Measurements from ENCODE around the gene TMEM235. TPM values are rescaled to one million over a fixed set of nuclear protein-coding genes. Genes with fewer than 3 reads are reported as not detected.

TMEM235 gene
- total RNA-seq, 3 donors from 2014 or later (not counting 1 experiment from before 2014, with no cell fraction given) = not detected

DNA sequence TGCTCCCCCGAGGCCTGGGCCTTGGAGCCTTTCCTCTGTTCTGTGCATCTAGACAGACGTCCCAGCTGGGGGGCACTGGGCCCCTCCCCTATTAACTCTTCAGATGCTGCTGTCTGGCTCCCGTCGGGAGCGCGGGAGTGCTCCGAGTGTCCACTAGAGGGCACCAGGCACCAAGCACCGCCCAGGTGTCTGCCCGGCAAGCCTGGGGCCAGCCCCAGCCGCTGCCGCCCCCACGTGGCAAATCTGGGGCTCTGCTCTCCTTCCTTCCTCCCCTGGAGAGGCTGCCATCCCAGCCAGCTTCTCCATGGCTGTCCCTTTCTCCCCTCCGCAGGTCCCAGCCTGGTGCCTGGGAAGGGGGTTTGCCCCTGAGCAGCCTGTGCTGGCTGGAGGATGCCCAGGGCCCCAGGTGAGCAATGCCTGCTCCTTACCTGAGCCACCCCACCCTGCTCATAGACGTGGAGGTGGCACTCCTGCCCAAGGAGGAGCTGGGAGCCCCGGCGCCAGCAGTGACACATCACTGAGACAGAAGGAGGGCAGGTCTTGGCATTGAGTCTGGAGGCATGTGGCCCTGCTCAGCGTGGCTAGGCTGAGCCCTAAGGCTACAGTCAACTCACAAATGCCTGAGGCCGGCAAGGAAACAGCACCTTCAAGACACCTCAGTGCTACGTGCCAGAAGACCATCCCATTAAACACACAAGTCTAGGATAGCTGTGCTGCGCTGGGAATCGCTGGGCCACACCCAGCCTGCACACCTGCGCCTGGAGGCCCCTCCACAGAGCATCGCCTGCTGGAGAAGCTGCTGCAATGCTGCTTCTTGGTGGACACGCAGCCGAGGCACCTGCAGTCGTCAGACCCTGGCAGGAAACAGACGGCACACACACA, 19.7 kb downstream of the TMEM235 start:
- 15% methylated on average over 27 of the region's 27 CpGs for WGBS (ENCODE audit: insufficient coverage)
- TF ChIP-seq, protein P1, sequence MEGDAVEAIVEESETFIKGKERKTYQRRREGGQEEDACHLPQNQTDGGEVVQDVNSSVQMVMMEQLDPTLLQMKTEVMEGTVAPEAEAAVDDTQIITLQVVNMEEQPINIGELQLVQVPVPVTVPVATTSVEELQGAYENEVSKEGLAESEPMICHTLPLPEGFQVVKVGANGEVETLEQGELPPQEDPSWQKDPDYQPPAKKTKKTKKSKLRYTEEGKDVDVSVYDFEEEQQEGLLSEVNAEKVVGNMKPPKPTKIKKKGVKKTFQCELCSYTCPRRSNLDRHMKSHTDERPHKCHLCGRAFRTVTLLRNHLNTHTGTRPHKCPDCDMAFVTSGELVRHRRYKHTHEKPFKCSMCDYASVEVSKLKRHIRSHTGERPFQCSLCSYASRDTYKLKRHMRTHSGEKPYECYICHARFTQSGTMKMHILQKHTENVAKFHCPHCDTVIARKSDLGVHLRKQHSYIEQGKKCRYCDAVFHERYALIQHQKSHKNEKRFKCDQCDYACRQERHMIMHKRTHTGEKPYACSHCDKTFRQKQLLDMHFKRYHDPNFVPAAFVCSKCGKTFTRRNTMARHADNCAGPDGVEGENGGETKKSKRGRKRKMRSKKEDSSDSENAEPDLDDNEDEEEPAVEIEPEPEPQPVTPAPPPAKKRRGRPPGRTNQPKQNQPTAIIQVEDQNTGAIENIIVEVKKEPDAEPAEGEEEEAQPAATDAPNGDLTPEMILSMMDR (IDR thresholded peaks at IDR 0.05) = peak; percentile 100
- H3K27me3 ChIP-seq (ENCODE audit: control insufficient read depth, insufficient read depth, low read length) = no peaks in the 10 kb centered on the region
- H3K4me3 Mint-ChIP-seq = peak overlapping the region; percentile 53
- ATAC-seq (peak; percentile 80 to 91 (median 81)), DNase-seq (peak; percentile 77 to 91)
- no peaks in the 10 kb centered on the region for H3K27me3 Mint-ChIP-seq (ENCODE audit: low read depth in 2 of 2)
- peaks cover 43% of the 10 kb centered on the region for H3K4me1 ChIP-seq (ENCODE audit: control insufficient read depth, insufficient read depth, low read length)
- intact Hi-C loops (cut with micrococcal nuclease) = loop anchor here (1.0 kb wide), 2 partner anchors 138 to 166 kb away; no protein-coding TSS in a partner anchor
- no peaks in the 10 kb centered on the region for H3K9me3 Mint-ChIP-seq
- H3K9me3 ChIP-seq (ENCODE audit: control insufficient read depth, insufficient read depth, low read length) = no peaks in the 10 kb centered on the region
- H3K27ac ChIP-seq (ENCODE audit: low read length) = no peak overlapping the region
- H3K4me1 Mint-ChIP-seq = peaks cover 18 to 30% of the 10 kb centered on the region in 2 donors
- H3K36me3 Mint-ChIP-seq = no peaks in the 10 kb centered on the region
- no peak overlapping the region for H3K4me3 ChIP-seq (ENCODE audit: low read length)
- H3K36me3 ChIP-seq (ENCODE audit: control insufficient read depth, insufficient read depth, low read length) = no peaks in the 10 kb centered on the region
- H3K27ac Mint-ChIP-seq = no peak overlapping the region

DNA sequence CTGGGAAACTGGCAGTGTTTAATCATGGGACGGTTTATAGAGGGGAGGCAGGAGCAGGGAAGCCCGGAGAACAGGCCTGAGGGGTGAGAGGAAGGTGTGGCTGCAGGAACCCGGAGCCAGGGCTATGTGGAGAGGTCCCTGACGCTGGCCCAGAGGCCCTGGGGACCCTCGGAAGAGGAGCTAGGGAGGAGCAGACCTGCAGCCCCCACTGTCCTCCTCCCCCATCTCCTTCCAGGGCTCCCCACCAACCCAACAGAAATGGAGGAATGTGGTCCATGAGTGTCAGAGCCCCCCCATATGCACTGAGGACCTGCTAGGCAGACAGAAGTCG, 20.3 kb downstream of the TMEM235 start:
- Mint-ChIP-seq H3K27me3 (ENCODE audit: low read depth in 2 of 2) (no peaks in the 10 kb centered on the region), H3K4me1 (peaks cover 18 to 30% of the 10 kb centered on the region in 2 donors), H3K36me3 (no peaks in the 10 kb centered on the region), H3K9me3 (no peaks in the 10 kb centered on the region), H3K4me3 (peak overlapping the region; percentile 53), H3K27ac (no peak overlapping the region)
- H3K27me3 ChIP-seq (ENCODE audit: control insufficient read depth, insufficient read depth, low read length) = no peaks in the 10 kb centered on the region
- no peaks in the 10 kb centered on the region for H3K36me3 ChIP-seq (ENCODE audit: control insufficient read depth, insufficient read depth, low read length)
- ATAC-seq (no peak), DNase-seq (no peak)
- H3K4me3 ChIP-seq (ENCODE audit: low read length) = no peak overlapping the region
- H3K9me3 ChIP-seq (ENCODE audit: control insufficient read depth, insufficient read depth, low read length) = no peaks in the 10 kb centered on the region
- H3K4me1 ChIP-seq (ENCODE audit: control insufficient read depth, insufficient read depth, low read length) = peaks cover 44% of the 10 kb centered on the region
- TF ChIP-seq, protein P1 (IDR thresholded peaks at IDR 0.05) = no peak
- intact Hi-C loops (cut with micrococcal nuclease) = loop anchor here (1.0 kb wide), 2 partner anchors 138 to 166 kb away; no protein-coding TSS in a partner anchor
- peak overlapping the region; percentile 18 for H3K27ac ChIP-seq (ENCODE audit: low read length)
- 31% methylated on average over 6 of the region's 6 CpGs for WGBS (ENCODE audit: insufficient coverage)

DNA sequence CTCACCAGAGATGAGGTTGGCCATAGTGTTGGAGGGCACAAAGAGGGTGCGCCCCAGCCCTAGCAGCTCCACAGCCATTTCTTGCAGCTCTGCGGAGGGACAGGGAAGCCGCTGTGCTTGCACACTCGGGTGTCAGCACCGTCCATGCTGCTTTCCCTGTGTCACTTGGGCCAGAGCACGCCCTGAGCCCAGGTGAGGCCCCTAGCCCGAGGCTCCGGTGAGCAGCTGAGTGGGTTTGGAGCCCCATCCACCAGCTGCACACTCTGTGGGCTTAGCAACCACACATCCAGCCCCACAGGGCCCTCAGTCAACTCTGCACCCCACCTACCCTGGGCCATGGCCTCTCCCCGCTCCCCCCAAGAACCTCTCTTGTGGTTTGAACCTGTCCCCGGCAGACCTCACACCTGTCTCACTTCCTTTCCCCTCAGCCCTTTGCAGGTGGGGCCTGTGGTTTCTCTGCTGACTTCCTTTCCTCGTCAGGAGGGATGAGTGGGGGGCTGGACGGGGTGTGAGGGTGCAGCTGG, 20.7 kb downstream of the TMEM235 start:
- no peaks in the 10 kb centered on the region for H3K9me3 Mint-ChIP-seq
- intact Hi-C loops (cut with micrococcal nuclease) = no loop called here
- no peaks in the 10 kb centered on the region for H3K36me3 Mint-ChIP-seq
- H3K27me3 Mint-ChIP-seq (ENCODE audit: low read depth in 2 of 2) = no peaks in the 10 kb centered on the region
- DNase-seq (peak in 1 of 2 donors; percentile 90), ATAC-seq (peak; percentile 19 to 34 (median 26))
- peaks cover 18 to 30% of the 10 kb centered on the region in 2 donors for H3K4me1 Mint-ChIP-seq
- H3K4me3 Mint-ChIP-seq = peak overlapping the region; percentile 65
- H3K4me1 ChIP-seq (ENCODE audit: control insufficient read depth, insufficient read depth, low read length) = peaks cover 44% of the 10 kb centered on the region
- H3K27ac ChIP-seq (ENCODE audit: low read length) = peak overlapping the region; percentile 18
- WGBS (ENCODE audit: insufficient coverage) = 10% methylated on average over 12 of the region's 12 CpGs
- TF ChIP-seq, protein P1 (IDR thresholded peaks at IDR 0.05) = no peak
- no peaks in the 10 kb centered on the region for H3K9me3 ChIP-seq (ENCODE audit: control insufficient read depth, insufficient read depth, low read length)
- H3K4me3 ChIP-seq (ENCODE audit: low read length) = no peak overlapping the region
- H3K27me3 ChIP-seq (ENCODE audit: control insufficient read depth, insufficient read depth, low read length) = no peaks in the 10 kb centered on the region
- H3K27ac Mint-ChIP-seq = peak overlapping the region in 1 of 2 donors; percentile 74
- no peaks in the 10 kb centered on the region for H3K36me3 ChIP-seq (ENCODE audit: control insufficient read depth, insufficient read depth, low read length)
